ES-I3 (cell line): ENCODE data around the gene PCGF3.
"Not testable (repeated sequence)": the region's sequence is repeated elsewhere in the genome, so short reads cannot be mapped to it uniquely, and the experiment has no call there.

ENCODE experiments used
- H3K36me3 ChIP-seq: 2 replicates; pipeline ENCODE4 v1.6.1; 2013; ENCODE audit warnings: mild to moderate bottlenecking, low read length, control low read depth, moderate library complexity; ENCODE audit not compliant: insufficient read depth
- H3K4me1 ChIP-seq: 2 replicates; pipeline ENCODE4 v1.6.1; 2013; ENCODE audit warnings: mild to moderate bottlenecking, control low read depth, low read length; ENCODE audit not compliant: insufficient read depth
- H3K9ac ChIP-seq: 2 replicates; pipeline ENCODE4 v1.6.1; 2013; ENCODE audit warnings: low read depth, mild to moderate bottlenecking, low read length, moderate library complexity
- H3K9me3 ChIP-seq: 2 replicates; pipeline ENCODE4 v1.6.1; 2013; ENCODE audit warnings: mild to moderate bottlenecking, low read length, moderate library complexity; ENCODE audit not compliant: control insufficient read depth, insufficient read depth

The PCGF3 gene

GRCh38 chr4:726838-727237 is 21.2 kb downstream of the PCGF3 start:
- H3K9ac ChIP-seq = no peak overlapping the region
- no peaks in the 10 kb centered on the region for H3K4me1 ChIP-seq
- H3K36me3 ChIP-seq = 0 out of 2 replicates have a peak, but pooled peaks cover 1% of the 10 kb centered on the region
- H3K9me3 ChIP-seq = no peaks in the 10 kb centered on the region

GRCh38 chr4:727576-727975 is 21.9 kb downstream of the PCGF3 start:
- no peaks in the 10 kb centered on the region for H3K4me1 ChIP-seq
- H3K9ac ChIP-seq = no peak overlapping the region
- no peaks in the 10 kb centered on the region for H3K9me3 ChIP-seq
- H3K36me3 ChIP-seq = no peaks in the 10 kb centered on the region

- Histone ChIP-seq H3K9me3 (no peaks in the 10 kb centered on the region), H3K4me1 (no peaks in the 10 kb centered on the region), H3K36me3 (peaks cover 6% of the 10 kb centered on the region; the same call in 1 of the 2 replicates), H3K9ac (no peak overlapping the region)
These were observed 24.0 kb downstream of the PCGF3 start for GRCh38 chr4:729336-730315.

GRCh38 chr4:730511-730910 is 24.9 kb downstream of the PCGF3 start:
- Histone ChIP-seq H3K4me1 (no peaks in the 10 kb centered on the region), H3K9ac (no peak overlapping the region), H3K36me3 (peaks cover 11% of the 10 kb centered on the region; the same call in 1 of the 2 replicates)

GRCh38 chr4:730946-731904 is 25.6 kb downstream of the PCGF3 start:
- peaks cover 11% of the 10 kb centered on the region; the same call in 1 of the 2 replicates for H3K36me3 ChIP-seq

More at GRCh38 chr4:730511-730910, 24.9 kb downstream of the PCGF3 start:
- no peaks in the 10 kb centered on the region for H3K9me3 ChIP-seq

GRCh38 chr4:731954-732353 is 26.3 kb downstream of the PCGF3 start:
- H3K9me3 ChIP-seq, H3K4me1 ChIP-seq, H3K9ac ChIP-seq: not testable (repeated sequence)
- H3K36me3 ChIP-seq = peaks cover 11% of the 10 kb centered on the region; the same call in 1 of the 2 replicates

More at GRCh38 chr4:730946-731904, 25.6 kb downstream of the PCGF3 start:
- not testable (repeated sequence) for H3K9ac ChIP-seq, H3K4me1 ChIP-seq, H3K9me3 ChIP-seq

GRCh38 chr4:732486-732885 is 26.9 kb downstream of the PCGF3 start:
- Histone ChIP-seq H3K4me1 (no peaks in the 10 kb centered on the region), H3K9ac (no peak overlapping the region), H3K9me3 (no peaks in the 10 kb centered on the region), H3K36me3 (peaks cover 11% of the 10 kb centered on the region; the same call in 1 of the 2 replicates)

- no peaks in the 10 kb centered on the region for H3K4me1 ChIP-seq
- H3K9me3 ChIP-seq = no peaks in the 10 kb centered on the region
- H3K9ac ChIP-seq = no peak overlapping the region
- H3K36me3 ChIP-seq = peaks cover 16% of the 10 kb centered on the region
These were observed 27.4 kb downstream of the PCGF3 start for GRCh38 chr4:732911-733630.

- Histone ChIP-seq H3K9ac (no peak overlapping the region), H3K36me3 (peaks cover 19% of the 10 kb centered on the region), H3K4me1 (no peaks in the 10 kb centered on the region), H3K9me3 (no peaks in the 10 kb centered on the region)
These were observed 28.0 kb downstream of the PCGF3 start for GRCh38 chr4:733631-733980.

- H3K36me3 ChIP-seq = peaks cover 20% of the 10 kb centered on the region
- H3K9ac ChIP-seq = no peak overlapping the region
- H3K4me1 ChIP-seq = no peaks in the 10 kb centered on the region
- no peaks in the 10 kb centered on the region for H3K9me3 ChIP-seq
These were observed 28.4 kb downstream of the PCGF3 start for GRCh38 chr4:734075-734474.

GRCh38 chr4:734951-735350 is 29.3 kb downstream of the PCGF3 start:
- Histone ChIP-seq H3K4me1 (no peaks in the 10 kb centered on the region), H3K9ac (no peak overlapping the region), H3K36me3 (peaks cover 23% of the 10 kb centered on the region), H3K9me3 (no peaks in the 10 kb centered on the region)

- no peak overlapping the region for H3K9ac ChIP-seq
- H3K36me3 ChIP-seq = peaks cover 23% of the 10 kb centered on the region
- no peaks in the 10 kb centered on the region for H3K4me1 ChIP-seq
- no peaks in the 10 kb centered on the region for H3K9me3 ChIP-seq
These were observed 30.0 kb downstream of the PCGF3 start for GRCh38 chr4:735583-735982.

- H3K36me3 ChIP-seq = peaks cover 27% of the 10 kb centered on the region
- H3K9ac ChIP-seq = not testable (repeated sequence)
These were observed 30.9 kb downstream of the PCGF3 start for GRCh38 chr4:736561-736960.

GRCh38 chr4:738781-739280 is 33.2 kb downstream of the PCGF3 start:
- no peaks in the 10 kb centered on the region for H3K9me3 ChIP-seq
- H3K36me3 ChIP-seq = peaks cover 27% of the 10 kb centered on the region
- no peak overlapping the region for H3K9ac ChIP-seq
- H3K4me1 ChIP-seq = no peaks in the 10 kb centered on the region

More at GRCh38 chr4:736561-736960, 30.9 kb downstream of the PCGF3 start:
- not testable (repeated sequence) for H3K9me3 ChIP-seq, H3K4me1 ChIP-seq
